GM12878 (cell line): ENCODE results near the gene MEN1. TPM values are rescaled to one million over a fixed set of nuclear protein-coding genes. Genes with fewer than 3 reads are reported as not detected.

ENCODE experiments used
- ATAC-seq: fragments of 200-7000 bp; cut with Tn5 transposase; 3 replicates; pipeline ENCODE4 v1.9.1; 2020; ENCODE audit warnings: mild to moderate bottlenecking, moderate library complexity
- BruUV-seq: library from RNA; stranded (reverse); fragments of 400-500 nt; replicated peaks from 2 replicates; lab custom pipeline; 2021; lab: Mats Ljungman, UMichigan
- CTCF ChIA-PET: fragments of 300-600 bp; sonication (Branson Sonifier 250); formaldehyde crosslinking; extraction: SDS; loops from one replicate; lab custom pipeline; 2021; ENCODE audit warnings: inconsistent platforms; lab: Yijun Ruan, JAX
- POLR2A ChIA-PET: fragments of 350-600 bp; formaldehyde crosslinking; extraction: SDS; loops from one replicate; lab custom pipeline; 2021; ENCODE audit warnings: inconsistent platforms; lab: Charles Lee
- RAD21 ChIA-PET: fragments of 300-600 bp; sonication (Branson Sonifier 250); formaldehyde crosslinking; loops from one replicate; lab custom pipeline; 2023; ENCODE audit warnings: antibody characterized with exemption; ENCODE audit not compliant: unreplicated experiment; lab: Charles Lee
- SMC1A ChIA-PET: fragments of 300-600 bp; sonication (Branson Sonifier 250); formaldehyde crosslinking; loops from one replicate; lab custom pipeline; 2023; ENCODE audit not compliant: unreplicated experiment, uncharacterized antibody; lab: Charles Lee
- DNase-seq: peaks from one replicate; pipeline ENCODE4 v3.0.0-alpha.2; 2011; ENCODE audit warnings: low read depth, low spot score
- FAIRE-seq: peaks from 3 replicates; lab custom pipeline; 2011; peaks lifted over from hg19 to GRCh38; lab: Jason Lieb, UNC
- H2AFZ ChIP-seq: 2 replicates; pipeline ENCODE4 v1.6.0; 2011; ENCODE audit warnings: low read depth, low read length, control low read depth; ENCODE audit not compliant: control insufficient read depth
- H3K27ac ChIP-seq: 2 replicates; pipeline ENCODE4 v1.5.1; 2011; ENCODE audit warnings: control low read depth; ENCODE audit not compliant: control insufficient read depth, insufficient read depth
- H3K27me3 ChIP-seq, 2 experiments: replicated peaks in 1 of 2; 2 replicates each; pipeline versions ENCODE4 v1.6.0 to v1.6.1; 2011; ENCODE audit warnings: low read length in 1 of 2; ENCODE audit not compliant: control insufficient read depth in 2 of 2, insufficient read depth in 2 of 2
- H3K36me3 ChIP-seq, 2 experiments: 2 replicates each; pipeline ENCODE4 v1.5.1; 2011; ENCODE audit warnings: low read length in 1 of 2; ENCODE audit not compliant: control insufficient read depth in 2 of 2, insufficient read depth in 2 of 2
- H3K4me1 ChIP-seq: 2 replicates; pipeline ENCODE4 v1.6.1; 2011; ENCODE audit warnings: mild to moderate bottlenecking, low read length, moderate library complexity, mixed read lengths; ENCODE audit not compliant: control insufficient read depth, insufficient read depth
- H3K4me2 ChIP-seq: 2 replicates; pipeline ENCODE4 v1.6.0; 2011; ENCODE audit warnings: control low read depth; ENCODE audit not compliant: control insufficient read depth, insufficient read depth
- H3K4me3 ChIP-seq: fragments of 200-600 bp; sonication (generic); 2 replicates; pipeline ENCODE4 v1.5.1; 2016
- H3K79me2 ChIP-seq: 2 replicates; pipeline ENCODE4 v1.6.0; 2011; ENCODE audit warnings: low read length; ENCODE audit not compliant: control insufficient read depth, insufficient read depth
- H3K9ac ChIP-seq: 2 replicates; pipeline ENCODE4 v1.8.0; 2011; ENCODE audit warnings: low read length, control low read depth, mixed read lengths; ENCODE audit not compliant: control insufficient read depth, insufficient read depth
- H3K9me3 ChIP-seq: replicated peaks from 3 replicates; pipeline ENCODE4 v1.5.1; 2011; ENCODE audit warnings: mild to moderate bottlenecking, low read length; ENCODE audit not compliant: control insufficient read depth, insufficient read depth
- H4K20me1 ChIP-seq: 2 replicates; pipeline ENCODE4 v1.6.0; 2011; ENCODE audit not compliant: control insufficient read depth, insufficient read depth
- POLR2AphosphoS2 ChIP-seq: IDR thresholded peaks from 2 replicates; pipeline ENCODE4 v1.6.1; 2011; ENCODE audit warnings: low read depth, mild to moderate bottlenecking, low read length, improper control_type of control experiment, moderate library complexity
- POLR2AphosphoS5 ChIP-seq: IDR thresholded peaks from 2 replicates; pipeline ENCODE4 v1.6.1; 2011; ENCODE audit warnings: mild to moderate bottlenecking, low read length, inconsistent platforms
- RAD21 ChIP-seq: IDR thresholded peaks from 2 replicates; pipeline ENCODE4 v1.6.1; 2011; ENCODE audit warnings: mild to moderate bottlenecking, low read depth, low read length, moderate library complexity; ENCODE audit not compliant: insufficient read depth
- YBX1 ChIP-seq: fragments of 450-650 bp; IDR thresholded peaks from 2 replicates; pipeline ENCODE4 v1.6.1; 2016; ENCODE audit warnings: antibody characterized with exemption
- ZNF384 ChIP-seq: IDR thresholded peaks from 2 replicates; pipeline ENCODE4 v1.6.1; 2012; ENCODE audit warnings: low read depth, mild to moderate bottlenecking, low read length, improper control_type of control experiment, borderline replicate concordance
- WGBS: methylation state at CpG from one replicate; pipeline ENCODE4 v1.1.6; 2016; ENCODE audit warnings: low lambda C conversion rate; ENCODE audit not compliant: insufficient replicate concordance, insufficient coverage; ENCODE audit errors: missing lambda C conversion rate; 5-methylcytosine and 5-hydroxymethylcytosine counted together
- in situ Hi-C: fragments of 300-500 bp; cut with MboI; formaldehyde crosslinking; loops from 9 replicates; pipeline ENCODE4 v1.14.3; 2018; ENCODE audit warnings: mixed read lengths
- intact Hi-C: fragments of 100-400 bp; cut with micrococcal nuclease; formaldehyde crosslinking; loops from one replicate; pipeline ENCODE4 v1.14.2; 2022; ENCODE audit not compliant: unreplicated experiment
- polyA plus RNA-seq, 11 experiments: library from polyadenylated mRNA; depleted of rRNA in 4 of 11; unstranded in 6 of 11; stranded (reverse) in 5 of 11; fragments of >200 nt; fragmentation: Nextera tagmentation in 4 of 11; fragmentation: Illumina TruSeq in 1 of 11; extraction: Ambion mirVana in 4 of 11; extraction: Trizol in 1 of 11; gene quantifications; 1 replicate in 1 of 11; 2 replicates in 10 of 11; pipeline versions ENCODE4 v1.2.1 to v1.2.3, GENCODE V29; 2011 to 2016; ENCODE audit warnings: inconsistent platforms in 2 of 11, missing spikeins in 2 of 11, low read depth in 1 of 11
- total RNA-seq, 4 experiments: library from RNA; depleted of rRNA in 3 of 4; stranded (reverse); fragments of >200 nt in 3 of 4; fragmentation: Illumina TruSeq in 1 of 4; extraction: Trizol in 1 of 4; gene quantifications; 2 replicates each; pipeline versions ENCODE4 v1.2.1 to v1.2.3, GENCODE V29; 2013 to 2021

The MEN1 gene
- total and polyA plus RNA-seq, 10 of the 15 experiments (the other 5 are each of a cell fraction or from before 2014, with no cell fraction given) = 2.5 to 39.7 (median 20.7) TPM

GRCh38 chr11:64849598-64850356 is 39.4 kb upstream of the MEN1 start:
- peak; percentile 48 for TF ChIP-seq POLR2AphosphoS5
- TF ChIP-seq YBX1 = no peak
- TF ChIP-seq RAD21 = peak; percentile 22; the same call in 1 of the 2 replicates
- no peak for TF ChIP-seq ZNF384
- TF ChIP-seq POLR2AphosphoS2 = peak; percentile 17; the same call in 1 of the 2 replicates
- ChIA-PET SMC1A (interaction anchor here (1.1 to 12.7 kb wide), 10 partner anchors 14 to 262 kb away, joined by 3 to 306 read pairs (median 16); partner anchors contain the start of genes ARL2, BATF2, EHD1 and TM7SF2), RAD21 (interaction anchor here (0.6 to 12.9 kb wide), 17 partner anchors 14 to 480 kb away, joined by 3 to 316 read pairs (median 12); partner anchors contain the start of genes ARL2, BATF2, CAPN1 and EHD1), CTCF (interaction anchor here (1.0 to 28.8 kb wide), 15 partner anchors 14 to 480 kb away, joined by 3 to 1208 read pairs (median 18); partner anchors contain the start of genes ARL2, CDC42EP2, EHD1 and MAP4K2), POLR2A (interaction anchor here (0.9 to 24.3 kb wide), 6 partner anchors 14 to 272 kb away, joined by 4 to 620 read pairs (median 9); partner anchors contain the start of genes EHD1, FAU and MRPL49)
- H3K4me1 ChIP-seq = peaks cover 77% of the 10 kb centered on the region
- peak overlapping the region; percentile 24; the same call in 1 of the 2 replicates for H3K27ac ChIP-seq
- WGBS = 68% methylated on average over 19 of the region's 19 CpGs
- no peaks in the 10 kb centered on the region for H3K9me3 ChIP-seq
- in situ Hi-C loops (loop anchor here (5.0 kb wide), 1 partner anchor 43 kb away; no protein-coding TSS in a partner anchor), intact Hi-C loops (loop anchor here (2.0 to 10.0 kb wide), 3 partner anchors 15 to 405 kb away; partner anchors contain the start of gene EHD1)
- DNase-seq (no peak), ATAC-seq (no peak), FAIRE-seq (no peak)
- H3K4me2 ChIP-seq = no peak overlapping the region
- H2AFZ ChIP-seq = no peak overlapping the region
- H3K36me3 ChIP-seq = peaks cover 1 to 20% of the 10 kb centered on the region in 2 experiments; a peak in 3 of 4 replicates
- H4K20me1 ChIP-seq = no peaks in the 10 kb centered on the region
- H3K27me3 ChIP-seq = no peaks in the 10 kb centered on the region
- no peak overlapping the region for H3K4me3 ChIP-seq
- BruUV-seq = no TSS peak
- no peak overlapping the region for H3K9ac ChIP-seq
- H3K79me2 ChIP-seq = peaks cover 7% of the 10 kb centered on the region
